Measurements from ENCODE around the gene C12orf50.

C12orf50 gene

DNA sequence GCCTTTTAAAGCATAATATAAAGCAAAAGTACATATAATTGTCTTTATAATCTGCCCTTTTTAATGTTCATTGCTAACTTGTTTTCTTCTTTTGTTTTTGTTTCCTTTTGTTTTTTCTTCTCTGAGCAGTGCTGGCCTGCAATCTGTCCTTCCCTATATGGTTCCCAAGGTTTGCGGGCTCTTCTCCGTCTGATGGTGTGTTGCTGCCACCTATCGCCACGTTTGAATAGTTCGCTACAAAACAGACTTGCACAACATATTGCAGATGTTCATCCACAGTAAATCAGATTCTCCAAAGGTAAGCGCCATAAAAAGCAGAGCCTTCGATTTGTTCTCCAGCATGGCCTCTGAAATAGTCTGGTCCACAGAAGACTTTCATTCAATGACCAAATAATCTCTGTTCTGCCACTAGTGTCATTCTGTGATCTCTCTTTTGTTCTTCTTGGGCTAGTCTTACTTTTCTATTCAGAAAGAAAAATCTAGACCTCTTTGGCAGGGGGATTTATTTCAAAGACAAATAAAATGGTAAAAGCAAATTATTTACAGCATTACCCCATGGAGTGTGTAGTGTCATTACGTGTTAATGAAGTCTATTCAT is 33.5 kb downstream of the C12orf50 start:
- H3K27me3 ChIP-seq (ENCODE audit: insufficient read depth, low read length): no peaks in the 10 kb centered on the region
- no peak overlapping the region for H3K4me2 ChIP-seq (ENCODE audit: low read length)
- no peak overlapping the region for H2AK5ac ChIP-seq (ENCODE audit: low read length)
- H2AFZ ChIP-seq (ENCODE audit: insufficient read depth, low read length, poor library complexity): no peak overlapping the region
- no peak overlapping the region for H2BK120ac ChIP-seq (ENCODE audit: insufficient read depth, low read length, poor library complexity)
- H4K12ac ChIP-seq (ENCODE audit: low read depth, low read length): no peak overlapping the region
- H3K9me3 ChIP-seq (ENCODE audit: insufficient read depth, low read depth, low read length): no peaks in the 10 kb centered on the region
- H3K79me2 ChIP-seq (ENCODE audit: control insufficient read depth, insufficient read depth, low read length, poor library complexity): no peaks in the 10 kb centered on the region
- no peaks in the 10 kb centered on the region for H3K79me1 ChIP-seq (ENCODE audit: low read length)
- no peak overlapping the region for H2BK5ac ChIP-seq (ENCODE audit: low read depth, low read length, poor library complexity)
- H3K14ac ChIP-seq (ENCODE audit: low read length): no peak overlapping the region
- no peak overlapping the region for H3K4me3 ChIP-seq (ENCODE audit: low read depth, low read length)
- H3K27ac ChIP-seq (ENCODE audit: low read depth, low read length): no peak overlapping the region
- H4K91ac ChIP-seq (ENCODE audit: low read depth, low read length): no peak overlapping the region
- H3K9ac ChIP-seq (ENCODE audit: low read length): no peak overlapping the region
- WGBS (ENCODE audit: extremely low coverage, insufficient coverage, insufficient read length): no CpG with 5 or more reads among the region's 8 CpGs
- H3K18ac ChIP-seq (ENCODE audit: low read length): no peak overlapping the region
- H4K8ac ChIP-seq (ENCODE audit: low read depth, low read length): no peak overlapping the region
- no peaks in the 10 kb centered on the region for H3K36me3 ChIP-seq (ENCODE audit: control insufficient read depth in 1 of 2, insufficient read depth in 2 of 2, low read length in 2 of 2)
- H3K23ac ChIP-seq (ENCODE audit: low read length): no peak overlapping the region
- H3K4me1 ChIP-seq (ENCODE audit: control insufficient read depth in 1 of 2, insufficient read depth in 2 of 2, low read length in 2 of 2): no peaks in the 10 kb centered on the region
- H3K4ac ChIP-seq (ENCODE audit: low read depth, low read length): no peak overlapping the region
- DNase-seq: peak; percentile 57 to 77
- H2BK12ac ChIP-seq (ENCODE audit: low read length): no peak overlapping the region

DNA sequence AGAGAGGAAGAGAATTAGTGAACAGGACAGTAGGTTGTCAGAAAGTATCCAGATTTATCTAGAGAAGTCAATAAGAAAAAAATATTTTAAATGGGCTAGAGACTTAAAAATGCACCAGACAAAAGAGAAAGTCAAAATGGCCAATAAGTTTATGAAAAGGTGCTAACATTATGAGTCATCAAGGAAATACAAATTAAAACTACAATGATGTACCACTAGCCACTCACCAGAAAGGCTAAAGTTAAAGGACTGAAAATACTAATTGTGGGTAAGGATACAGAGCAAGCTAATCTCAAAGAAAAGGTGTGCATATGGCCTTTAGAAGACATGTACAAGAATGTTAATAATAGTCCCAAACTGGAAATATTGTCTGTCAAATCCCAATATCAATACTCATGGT is 37.7 kb downstream of the C12orf50 start:
- Histone ChIP-seq H4K12ac (ENCODE audit: low read depth, low read length) (no peak overlapping the region), H3K23ac (ENCODE audit: low read length) (no peak overlapping the region), H4K8ac (ENCODE audit: low read depth, low read length) (no peak overlapping the region)

DNA sequence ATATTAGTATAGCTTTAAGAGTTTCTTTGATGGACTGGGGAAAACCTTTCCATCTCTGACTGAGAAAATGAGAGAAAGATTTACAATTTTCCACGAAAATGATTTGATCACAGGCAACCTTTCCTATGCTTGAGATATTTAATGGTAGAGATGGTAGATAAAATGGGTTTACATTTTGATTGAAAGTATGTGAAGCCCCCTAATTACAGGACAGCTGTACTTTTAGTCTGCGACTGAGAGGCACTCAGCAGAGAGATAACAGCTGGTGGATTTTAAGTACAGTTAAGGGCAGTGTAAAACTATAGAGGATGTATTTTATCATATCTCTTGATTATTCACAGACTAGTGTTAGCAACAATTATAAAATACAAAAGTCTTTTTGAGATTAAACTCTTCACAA is 40.7 kb downstream of the C12orf50 start:
- Histone ChIP-seq H3K36me3 (ENCODE audit: control insufficient read depth in 1 of 2, insufficient read depth in 2 of 2, low read length in 2 of 2) (no peaks in the 10 kb centered on the region), H4K91ac (ENCODE audit: low read depth, low read length) (no peak overlapping the region), H4K8ac (ENCODE audit: low read depth, low read length) (no peak overlapping the region), H2AK5ac (ENCODE audit: low read length) (no peak overlapping the region), H4K12ac (ENCODE audit: low read depth, low read length) (no peak overlapping the region), H3K79me1 (ENCODE audit: low read length) (no peaks in the 10 kb centered on the region), H3K14ac (ENCODE audit: low read length) (no peak overlapping the region), H3K23ac (ENCODE audit: low read length) (no peak overlapping the region), H3K9me3 (ENCODE audit: insufficient read depth, low read depth, low read length) (no peaks in the 10 kb centered on the region), H3K27me3 (ENCODE audit: insufficient read depth, low read length) (no peaks in the 10 kb centered on the region), H2BK5ac (ENCODE audit: low read depth, low read length, poor library complexity) (no peak overlapping the region), H2AFZ (ENCODE audit: insufficient read depth, low read length, poor library complexity) (no peak overlapping the region), H2BK120ac (ENCODE audit: insufficient read depth, low read length, poor library complexity) (no peak overlapping the region), H3K4me2 (ENCODE audit: low read length) (no peak overlapping the region), H2BK12ac (ENCODE audit: low read length) (no peak overlapping the region), H3K9ac (ENCODE audit: low read length) (no peak overlapping the region), H3K79me2 (ENCODE audit: control insufficient read depth, insufficient read depth, low read length, poor library complexity) (no peaks in the 10 kb centered on the region), H3K4me3 (ENCODE audit: low read depth, low read length) (no peak overlapping the region), H3K4ac (ENCODE audit: low read depth, low read length) (no peak overlapping the region), H3K18ac (ENCODE audit: low read length) (no peak overlapping the region), H3K27ac (ENCODE audit: low read depth, low read length) (no peak overlapping the region), H3K4me1 (ENCODE audit: control insufficient read depth in 1 of 2, insufficient read depth in 2 of 2, low read length in 2 of 2) (no peaks in the 10 kb centered on the region)
- no CpG with 5 or more reads among the region's 2 CpGs for WGBS (ENCODE audit: extremely low coverage, insufficient coverage, insufficient read length)
- DNase-seq: no peak

More for the DNA sequence above, 37.7 kb downstream of the C12orf50 start:
- Histone ChIP-seq H2AK5ac (ENCODE audit: low read length) (no peak overlapping the region), H2BK120ac (ENCODE audit: insufficient read depth, low read length, poor library complexity) (no peak overlapping the region), H3K14ac (ENCODE audit: low read length) (no peak overlapping the region), H3K4me3 (ENCODE audit: low read depth, low read length) (no peak overlapping the region), H3K27me3 (ENCODE audit: insufficient read depth, low read length) (no peaks in the 10 kb centered on the region), H3K4me1 (ENCODE audit: control insufficient read depth in 1 of 2, insufficient read depth in 2 of 2, low read length in 2 of 2) (no peaks in the 10 kb centered on the region), H3K9me3 (ENCODE audit: insufficient read depth, low read depth, low read length) (no peaks in the 10 kb centered on the region), H3K9ac (ENCODE audit: low read length) (no peak overlapping the region), H2BK12ac (ENCODE audit: low read length) (no peak overlapping the region), H3K27ac (ENCODE audit: low read depth, low read length) (no peak overlapping the region), H3K18ac (ENCODE audit: low read length) (no peak overlapping the region), H4K91ac (ENCODE audit: low read depth, low read length) (no peak overlapping the region), H2BK5ac (ENCODE audit: low read depth, low read length, poor library complexity) (no peak overlapping the region), H3K79me1 (ENCODE audit: low read length) (no peaks in the 10 kb centered on the region), H3K79me2 (ENCODE audit: control insufficient read depth, insufficient read depth, low read length, poor library complexity) (no peaks in the 10 kb centered on the region), H3K36me3 (ENCODE audit: control insufficient read depth in 1 of 2, insufficient read depth in 2 of 2, low read length in 2 of 2) (no peaks in the 10 kb centered on the region), H2AFZ (ENCODE audit: insufficient read depth, low read length, poor library complexity) (no peak overlapping the region), H3K4me2 (ENCODE audit: low read length) (no peak overlapping the region), H3K4ac (ENCODE audit: low read depth, low read length) (no peak overlapping the region)
- no peak for DNase-seq

DNA sequence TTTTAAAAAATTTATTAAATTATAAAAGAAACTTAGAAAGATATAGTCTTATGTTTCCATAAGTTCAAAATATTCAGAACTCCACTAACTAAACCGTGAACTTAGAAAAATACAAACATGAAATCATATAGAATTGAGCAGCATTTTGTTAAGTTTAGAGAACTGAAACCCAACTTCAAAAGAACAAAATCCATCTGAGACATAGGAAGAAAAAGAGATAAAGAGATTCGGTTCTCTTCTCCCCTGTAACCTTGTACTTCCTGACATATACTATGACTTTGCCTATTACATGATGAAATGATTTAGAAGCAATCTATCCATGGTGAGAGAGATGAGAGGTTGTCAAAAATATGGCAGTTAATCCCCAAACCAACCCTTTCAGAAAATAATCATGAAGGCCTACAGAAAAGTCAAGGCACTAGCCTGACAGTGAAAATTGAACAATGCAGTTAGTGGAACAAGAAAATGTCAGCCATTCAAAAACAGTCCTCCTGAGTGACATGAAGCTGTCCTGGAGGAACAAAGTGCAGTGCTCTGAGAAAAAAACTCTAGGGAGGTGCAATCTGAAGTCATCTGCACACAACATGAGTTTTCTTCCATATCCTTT is 44.0 kb downstream of the C12orf50 start:
- WGBS (ENCODE audit: extremely low coverage, insufficient coverage, insufficient read length): no CpG with 5 or more reads among the region's 2 CpGs
- Histone ChIP-seq H4K91ac (ENCODE audit: low read depth, low read length) (no peak overlapping the region), H2BK120ac (ENCODE audit: insufficient read depth, low read length, poor library complexity) (no peak overlapping the region), H3K27ac (ENCODE audit: low read depth, low read length) (no peak overlapping the region), H3K79me2 (ENCODE audit: control insufficient read depth, insufficient read depth, low read length, poor library complexity) (no peaks in the 10 kb centered on the region), H3K9ac (ENCODE audit: low read length) (no peak overlapping the region), H2BK12ac (ENCODE audit: low read length) (no peak overlapping the region), H3K14ac (ENCODE audit: low read length) (no peak overlapping the region), H2BK5ac (ENCODE audit: low read depth, low read length, poor library complexity) (no peak overlapping the region), H3K18ac (ENCODE audit: low read length) (no peak overlapping the region), H3K23ac (ENCODE audit: low read length) (no peak overlapping the region), H2AK5ac (ENCODE audit: low read length) (no peak overlapping the region), H3K4me1 (ENCODE audit: control insufficient read depth in 1 of 2, insufficient read depth in 2 of 2, low read length in 2 of 2) (no peaks in the 10 kb centered on the region), H3K9me3 (ENCODE audit: insufficient read depth, low read depth, low read length) (no peaks in the 10 kb centered on the region), H3K79me1 (ENCODE audit: low read length) (no peaks in the 10 kb centered on the region), H3K4me2 (ENCODE audit: low read length) (no peak overlapping the region), H3K36me3 (ENCODE audit: control insufficient read depth in 1 of 2, insufficient read depth in 2 of 2, low read length in 2 of 2) (no peaks in the 10 kb centered on the region), H4K12ac (ENCODE audit: low read depth, low read length) (no peak overlapping the region), H3K4ac (ENCODE audit: low read depth, low read length) (no peak overlapping the region), H4K8ac (ENCODE audit: low read depth, low read length) (no peak overlapping the region), H3K27me3 (ENCODE audit: insufficient read depth, low read length) (no peaks in the 10 kb centered on the region), H3K4me3 (ENCODE audit: low read depth, low read length) (no peak overlapping the region), H2AFZ (ENCODE audit: insufficient read depth, low read length, poor library complexity) (no peak overlapping the region)
- no peak for DNase-seq
